Stimulated activated CD4-positive, alpha-beta T cell treated with anti-CD3 and anti-CD28 coated beads, Interleukin-4, amount 100 ng/mL, for 1 hour (primary cell): ENCODE results near the gene CLHC1.
"Not testable (repeated sequence)": the region's sequence is repeated elsewhere in the genome, so short reads cannot be mapped to it uniquely, and the experiment has no call there.

Experiments
- DNase-seq: peaks from one replicate; pipeline ENCODE4 v3.0.0-alpha.2; 2020

The CLHC1 gene

GRCh38 chr2:55231546-55232083, 478 bp downstream of the CLHC1 start:
- no peak for DNase-seq

GRCh38 chr2:55230551-55230950, 1.5 kb downstream of the CLHC1 start:
- no peak for DNase-seq

- DNase-seq = no peak
These were observed 2.9 kb downstream of the CLHC1 start for GRCh38 chr2:55229221-55229620.

- DNase-seq = no peak
These were observed 3.9 kb downstream of the CLHC1 start for GRCh38 chr2:55228226-55228563.

- DNase-seq = not testable (repeated sequence)
These were observed 4.5 kb downstream of the CLHC1 start for GRCh38 chr2:55227437-55228225.

- DNase-seq = no peak
These were observed 6.5 kb downstream of the CLHC1 start for GRCh38 chr2:55225481-55226020.

GRCh38 chr2:55224761-55225261, 7.3 kb downstream of the CLHC1 start:
- DNase-seq = no peak

GRCh38 chr2:55223958-55224760, 7.9 kb downstream of the CLHC1 start:
- DNase-seq = no peak

- DNase-seq = no peak
These were observed 18.3 kb downstream of the CLHC1 start for GRCh38 chr2:55213822-55214221.

- no peak for DNase-seq
These were observed 27.1 kb downstream of the CLHC1 start for GRCh38 chr2:55204950-55205349.

GRCh38 chr2:55204536-55204935, 27.6 kb downstream of the CLHC1 start:
- DNase-seq = no peak

GRCh38 chr2:55200416-55200815, 31.7 kb downstream of the CLHC1 start:
- DNase-seq = no peak

GRCh38 chr2:55196526-55196925, 35.6 kb downstream of the CLHC1 start:
- no peak for DNase-seq

GRCh38 chr2:55191888-55192287, 40.2 kb downstream of the CLHC1 start:
- not testable (repeated sequence) for DNase-seq

GRCh38 chr2:55186837-55187236, 45.3 kb downstream of the CLHC1 start:
- DNase-seq = not testable (repeated sequence)

GRCh38 chr2:55180374-55180773, 51.7 kb downstream of the CLHC1 start:
- DNase-seq = no peak

- no peak for DNase-seq
These were observed 56.0 kb downstream of the CLHC1 start for GRCh38 chr2:55176094-55176415.

GRCh38 chr2:55175254-55176093, 56.6 kb downstream of the CLHC1 start:
- DNase-seq = no peak

- DNase-seq = no peak
These were observed 58.5 kb downstream of the CLHC1 start for GRCh38 chr2:55173438-55174054.

- DNase-seq = no peak
These were observed 62.2 kb downstream of the CLHC1 start for GRCh38 chr2:55169915-55170314.

- DNase-seq = no peak
These were observed 62.7 kb downstream of the CLHC1 start for GRCh38 chr2:55169359-55169758.
